22Rv1 (cell line): ENCODE data around the gene RRM2.

Experiments
- H3K27ac ChIP-seq: fragments of 450-650 bp; 2 replicates; pipeline ENCODE4 v1.5.1; 2017
- CTCF ChIP-seq: fragments of 450-650 bp; IDR thresholded peaks from 2 replicates; pipeline ENCODE4 v1.5.1; 2017; ENCODE audit warnings: mild to moderate bottlenecking
- ZFX ChIP-seq: fragments of 450-650 bp; IDR thresholded peaks from 2 replicates; pipeline ENCODE4 v1.6.1; 2017; ENCODE audit warnings: antibody characterized with exemption, borderline replicate concordance

The RRM2 gene

GRCh38 chr2:10122500-10123280 lies at the start of gene RRM2:
RRM2 (plus strand) TSS chr2:10122739; CDS start chr2:10122799, 60 bp downstream.
- TF ChIP-seq CTCF (no peak), ZFX (no peak)
- peak within 1 kb of the TSS; percentile 99 for H3K27ac ChIP-seq

DNA sequence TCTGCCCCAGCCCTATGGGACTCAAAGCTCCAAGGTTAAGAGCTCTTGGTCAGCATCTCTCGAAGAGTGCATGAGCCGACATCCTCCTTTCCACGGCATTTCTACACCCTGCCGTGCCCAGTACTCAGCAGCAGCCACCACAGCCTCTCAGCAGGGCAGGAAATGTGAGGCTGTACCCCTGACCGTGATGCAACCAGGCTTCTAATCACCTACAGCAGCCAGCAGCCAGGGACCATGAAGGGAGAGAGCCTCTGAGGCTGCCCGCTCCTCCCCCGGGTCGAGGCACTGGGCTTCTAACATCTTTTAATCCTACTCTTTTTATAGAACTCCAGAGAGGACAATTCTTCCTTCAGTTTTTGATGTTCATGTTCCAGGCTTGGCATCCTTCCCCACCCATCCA lies 48.8 kb upstream of the RRM2 start:
- no peak overlapping the region for H3K27ac ChIP-seq
- TF ChIP-seq CTCF (no peak), ZFX (no peak)

DNA sequence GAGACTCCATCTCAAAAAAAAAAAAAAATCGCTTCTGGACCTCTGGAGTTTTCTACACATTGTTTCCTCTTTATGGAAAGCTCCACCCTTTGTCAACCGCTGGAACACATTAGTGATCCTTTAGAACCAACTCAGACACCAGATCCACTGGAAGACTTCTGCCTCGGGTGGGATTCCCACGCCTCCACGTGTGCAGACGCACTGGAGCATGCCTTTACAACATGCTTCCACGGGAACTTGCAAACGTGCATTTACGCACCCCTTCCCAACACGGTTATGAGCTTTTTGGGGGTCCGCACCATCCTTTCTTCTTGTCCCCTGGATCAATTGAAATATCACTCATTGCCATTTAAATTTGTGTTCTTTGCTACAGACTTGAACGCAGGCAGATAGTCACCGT lies 47.4 kb upstream of the RRM2 start:
- no peak for TF ChIP-seq CTCF
- no peak for TF ChIP-seq ZFX
- no peak overlapping the region for H3K27ac ChIP-seq

GRCh38 chr2:10075571-10076209 lies 46.8 kb upstream of the RRM2 start:
- TF ChIP-seq CTCF (no peak), ZFX (no peak)
- H3K27ac ChIP-seq, result no peak overlapping the region

DNA sequence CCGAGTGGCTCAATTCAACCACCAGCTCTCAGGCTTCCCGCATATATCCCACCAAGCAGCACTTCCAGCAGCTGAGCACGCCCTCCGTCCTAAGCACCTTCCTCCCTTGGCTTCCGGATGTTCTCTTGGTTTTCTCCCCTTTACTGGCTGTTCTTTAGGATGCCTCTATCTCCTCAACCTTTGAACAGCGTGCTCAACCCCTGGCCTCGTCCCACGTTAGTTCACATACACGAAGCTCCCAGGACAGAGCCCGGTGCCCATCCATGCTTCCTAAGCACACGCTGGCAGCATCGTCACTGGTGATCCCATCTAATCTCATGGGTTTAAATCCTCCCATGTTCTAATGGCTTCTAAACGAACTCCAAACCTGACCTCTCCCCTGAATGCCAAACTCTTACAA lies 46.0 kb upstream of the RRM2 start:
- no peak for TF ChIP-seq ZFX
- TF ChIP-seq CTCF, result no peak

GRCh38 chr2:10076988-10077527 lies 45.5 kb upstream of the RRM2 start:
- no peak for TF ChIP-seq CTCF
- no peak overlapping the region for H3K27ac ChIP-seq

More for the DNA sequence above, 46.0 kb upstream of the RRM2 start:
- H3K27ac ChIP-seq, result no peak overlapping the region

- no peak overlapping the region for H3K27ac ChIP-seq
- TF ChIP-seq ZFX, result no peak
These were observed 44.5 kb upstream of the RRM2 start for GRCh38 chr2:10078001-10078400.
